NT2/D1 (cell line): ENCODE measurements around the gene ANKRD13A.
"Not testable (repeated sequence)": the region's sequence is repeated elsewhere in the genome, so short reads cannot be mapped to it uniquely, and the experiment has no call there.

Experiments
- DNase-seq: peaks from one replicate; pipeline ENCODE4 v3.0.0-alpha.2; 2011; ENCODE audit warnings: low read depth, low spot score
- H3K27me3 ChIP-seq: 2 replicates; pipeline ENCODE4 v1.6.0; 2011; ENCODE audit warnings: mild to moderate bottlenecking; ENCODE audit not compliant: insufficient read length, insufficient read depth
- H3K36me3 ChIP-seq: 2 replicates; pipeline ENCODE4 v1.6.1; 2011; ENCODE audit warnings: mild to moderate bottlenecking, low read length, mixed read lengths; ENCODE audit not compliant: insufficient read depth, insufficient read length
- H3K4me1 ChIP-seq: 2 replicates; pipeline ENCODE4 v1.5.1; 2011; ENCODE audit not compliant: insufficient read depth, insufficient read length
- H3K4me3 ChIP-seq: 2 replicates; pipeline ENCODE4 v1.5.1; 2011; ENCODE audit warnings: low read depth; ENCODE audit not compliant: insufficient read length
- H3K9ac ChIP-seq: 2 replicates; pipeline ENCODE4 v1.6.0; 2011; ENCODE audit warnings: low read depth; ENCODE audit not compliant: insufficient read length
- H3K9me3 ChIP-seq: 2 replicates; pipeline ENCODE4 v1.5.1; 2011; ENCODE audit warnings: mild to moderate bottlenecking, low read length; ENCODE audit not compliant: insufficient read depth
- SUZ12 ChIP-seq: IDR thresholded peaks from 2 replicates; pipeline ENCODE4 v1.6.1; 2011; ENCODE audit not compliant: insufficient read length, insufficient read depth; ENCODE audit errors: extremely low read depth
- YY1 ChIP-seq: IDR thresholded peaks from 2 replicates; pipeline ENCODE4 v1.6.1; 2011; ENCODE audit not compliant: insufficient read length, insufficient read depth
- ZNF274 ChIP-seq: IDR thresholded peaks from 2 replicates; pipeline ENCODE4 v1.6.1; 2011; ENCODE audit warnings: mild to moderate bottlenecking, low read depth, low read length

ANKRD13A gene

GRCh38 chr12:109983432-109984142 lies 15.6 kb upstream of the ANKRD13A start:
- Histone ChIP-seq H3K36me3 (peaks cover 74% of the 10 kb centered on the region), H3K27me3 (no peaks in the 10 kb centered on the region), H3K4me1 (no peaks in the 10 kb centered on the region), H3K9me3 (no peaks in the 10 kb centered on the region), H3K9ac (no peak overlapping the region), H3K4me3 (no peak overlapping the region)
- no peak for DNase-seq
- TF ChIP-seq YY1 (no peak), ZNF274 (no peak), SUZ12 (no peak)

- not testable (repeated sequence) for H3K27me3 ChIP-seq, H3K9ac ChIP-seq, H3K9me3 ChIP-seq, H3K4me3 ChIP-seq, DNase-seq, H3K4me1 ChIP-seq
- H3K36me3 ChIP-seq = peaks cover 72% of the 10 kb centered on the region
Measured at GRCh38 chr12:109986236-109986635, 13.0 kb upstream of the ANKRD13A start.

GRCh38 chr12:109987615-109988014 lies 11.6 kb upstream of the ANKRD13A start:
- Histone ChIP-seq H3K36me3 (peaks cover 63% of the 10 kb centered on the region), H3K9me3 (no peaks in the 10 kb centered on the region), H3K9ac (no peak overlapping the region), H3K4me3 (no peak overlapping the region), H3K27me3 (no peaks in the 10 kb centered on the region), H3K4me1 (no peaks in the 10 kb centered on the region)
- no peak for DNase-seq
- no peak for TF ChIP-seq YY1
- no peak for TF ChIP-seq ZNF274
- TF ChIP-seq SUZ12 = no peak

GRCh38 chr12:109988274-109988673 lies 11.0 kb upstream of the ANKRD13A start:
- H3K9me3 ChIP-seq = no peaks in the 10 kb centered on the region
- DNase-seq = no peak
- peaks cover 57% of the 10 kb centered on the region for H3K36me3 ChIP-seq
- no peak overlapping the region for H3K4me3 ChIP-seq
- no peak overlapping the region for H3K9ac ChIP-seq
- TF ChIP-seq ZNF274 = no peak
- no peak for TF ChIP-seq YY1
- TF ChIP-seq SUZ12 = no peak
- H3K27me3 ChIP-seq = no peaks in the 10 kb centered on the region
- H3K4me1 ChIP-seq = no peaks in the 10 kb centered on the region

GRCh38 chr12:109988903-109989302 lies 10.3 kb upstream of the ANKRD13A start:
- Histone ChIP-seq H3K27me3 (no peaks in the 10 kb centered on the region), H3K4me1 (no peaks in the 10 kb centered on the region), H3K9ac (no peak overlapping the region), H3K9me3 (no peaks in the 10 kb centered on the region), H3K36me3 (peaks cover 51% of the 10 kb centered on the region), H3K4me3 (no peak overlapping the region)
- DNase-seq = no peak
- no peak for TF ChIP-seq ZNF274
- no peak for TF ChIP-seq YY1
- TF ChIP-seq SUZ12 = no peak

GRCh38 chr12:109989380-109989779 lies 9.8 kb upstream of the ANKRD13A start:
- no peak overlapping the region for H3K9ac ChIP-seq
- no peak overlapping the region for H3K4me3 ChIP-seq
- no peaks in the 10 kb centered on the region for H3K27me3 ChIP-seq
- H3K9me3 ChIP-seq = no peaks in the 10 kb centered on the region
- peaks cover 50% of the 10 kb centered on the region for H3K36me3 ChIP-seq
- DNase-seq = no peak
- no peaks in the 10 kb centered on the region for H3K4me1 ChIP-seq
- no peak for TF ChIP-seq YY1
- TF ChIP-seq SUZ12 = no peak
- TF ChIP-seq ZNF274 = no peak

- TF ChIP-seq SUZ12 = no peak
- no peak for TF ChIP-seq ZNF274
- TF ChIP-seq YY1 = no peak
- H3K9ac ChIP-seq = no peak overlapping the region
- DNase-seq = no peak
- peaks cover 37% of the 10 kb centered on the region for H3K36me3 ChIP-seq
- H3K9me3 ChIP-seq = no peaks in the 10 kb centered on the region
- no peaks in the 10 kb centered on the region for H3K4me1 ChIP-seq
- no peak overlapping the region for H3K4me3 ChIP-seq
- no peaks in the 10 kb centered on the region for H3K27me3 ChIP-seq
Measured at GRCh38 chr12:109991586-109991985, 7.6 kb upstream of the ANKRD13A start.

GRCh38 chr12:109993091-109993490 lies 6.1 kb upstream of the ANKRD13A start:
- peaks cover 29% of the 10 kb centered on the region for H3K36me3 ChIP-seq

More at GRCh38 chr12:109993091-109993490, 6.1 kb upstream of the ANKRD13A start:
- DNase-seq = no peak
- Histone ChIP-seq H3K9me3 (no peaks in the 10 kb centered on the region), H3K9ac (no peak overlapping the region), H3K4me1 (no peaks in the 10 kb centered on the region), H3K4me3 (no peak overlapping the region), H3K27me3 (no peaks in the 10 kb centered on the region)
- TF ChIP-seq YY1 = no peak
- TF ChIP-seq SUZ12 = no peak
- TF ChIP-seq ZNF274 = no peak
